ENCODE measurements around the gene TMED7.

The TMED7 gene

DNA sequence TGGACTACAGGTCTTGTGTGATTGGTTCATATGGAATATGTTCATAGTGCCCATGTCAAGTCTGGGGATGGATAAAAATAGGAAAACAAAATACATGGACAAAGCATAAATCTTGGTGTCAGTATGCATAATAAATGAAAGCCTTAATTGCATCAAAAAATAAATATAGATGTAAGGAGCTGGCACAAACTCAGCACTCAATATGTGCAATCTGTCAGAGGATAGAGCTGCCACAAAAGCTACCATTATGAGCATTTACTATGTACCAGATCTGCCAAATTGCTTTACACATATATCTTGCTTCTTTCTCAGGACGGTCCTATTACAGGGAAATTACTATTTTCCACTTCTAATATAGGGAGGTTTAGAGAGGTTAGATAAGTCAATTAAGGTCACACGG is 18.2 kb upstream of the TMED7 start:
- Histone ChIP-seq H3K79me2 (ENCODE audit: insufficient read depth, low read length) (no peaks in the 10 kb centered on the region), H3K4me2 (ENCODE audit: low read length) (no peak overlapping the region), H4K20me1 (ENCODE audit: insufficient read depth, low read length) (no peaks in the 10 kb centered on the region), H3K27ac (ENCODE audit: low read depth, low read length, poor library complexity, severe bottlenecking) (no peak overlapping the region), H2AFZ (ENCODE audit: low read length) (no peak overlapping the region), H3K9me3 (ENCODE audit: low read length) (no peaks in the 10 kb centered on the region), H3K9me2 (ENCODE audit: low read depth, low read length) (no peaks in the 10 kb centered on the region), H3K4me1 (ENCODE audit: insufficient read depth, low read length, severe bottlenecking) (no peaks in the 10 kb centered on the region), H3F3A (ENCODE audit: insufficient read depth, low read length) (no peaks in the 10 kb centered on the region), H3K27me3 (ENCODE audit: insufficient read depth, low read length) (no peaks in the 10 kb centered on the region), H3K4me3 (ENCODE audit: low read depth, low read length, poor library complexity, severe bottlenecking) (no peak overlapping the region), H3K36me3 (ENCODE audit: insufficient read depth, low read length) (no peaks in the 10 kb centered on the region), H3K9ac (ENCODE audit: low read length) (no peak overlapping the region)
- no peak for TF ChIP-seq EZH2 (IDR thresholded peaks at IDR 0.05; ENCODE audit: borderline replicate concordance, low read length)
- TF ChIP-seq, protein P1, sequence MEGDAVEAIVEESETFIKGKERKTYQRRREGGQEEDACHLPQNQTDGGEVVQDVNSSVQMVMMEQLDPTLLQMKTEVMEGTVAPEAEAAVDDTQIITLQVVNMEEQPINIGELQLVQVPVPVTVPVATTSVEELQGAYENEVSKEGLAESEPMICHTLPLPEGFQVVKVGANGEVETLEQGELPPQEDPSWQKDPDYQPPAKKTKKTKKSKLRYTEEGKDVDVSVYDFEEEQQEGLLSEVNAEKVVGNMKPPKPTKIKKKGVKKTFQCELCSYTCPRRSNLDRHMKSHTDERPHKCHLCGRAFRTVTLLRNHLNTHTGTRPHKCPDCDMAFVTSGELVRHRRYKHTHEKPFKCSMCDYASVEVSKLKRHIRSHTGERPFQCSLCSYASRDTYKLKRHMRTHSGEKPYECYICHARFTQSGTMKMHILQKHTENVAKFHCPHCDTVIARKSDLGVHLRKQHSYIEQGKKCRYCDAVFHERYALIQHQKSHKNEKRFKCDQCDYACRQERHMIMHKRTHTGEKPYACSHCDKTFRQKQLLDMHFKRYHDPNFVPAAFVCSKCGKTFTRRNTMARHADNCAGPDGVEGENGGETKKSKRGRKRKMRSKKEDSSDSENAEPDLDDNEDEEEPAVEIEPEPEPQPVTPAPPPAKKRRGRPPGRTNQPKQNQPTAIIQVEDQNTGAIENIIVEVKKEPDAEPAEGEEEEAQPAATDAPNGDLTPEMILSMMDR (IDR thresholded peaks at IDR 0.05; ENCODE audit: low read length) = no peak

DNA sequence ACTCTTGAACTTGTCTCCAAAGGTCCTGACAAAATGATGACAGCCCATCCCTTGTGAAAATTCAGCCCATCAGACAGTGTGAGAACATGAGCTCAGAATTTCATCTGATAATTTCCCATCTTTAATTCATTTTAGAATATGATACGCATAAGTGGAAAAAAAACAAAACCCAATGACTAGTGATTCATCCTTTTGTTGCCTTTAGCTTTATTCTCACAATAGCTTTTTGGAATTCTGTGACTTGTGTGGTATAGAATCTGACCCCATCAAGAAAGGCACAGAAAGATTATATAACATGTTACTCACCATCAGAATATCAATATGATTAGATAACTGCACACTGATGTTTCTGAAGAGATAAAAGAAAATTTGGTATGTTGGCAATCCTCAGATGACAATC is 16.1 kb upstream of the TMED7 start:
- no peaks in the 10 kb centered on the region for H4K20me1 ChIP-seq (ENCODE audit: insufficient read depth, low read length)
- no peaks in the 10 kb centered on the region for H3K36me3 ChIP-seq (ENCODE audit: insufficient read depth, low read length)
- no peaks in the 10 kb centered on the region for H3K9me3 ChIP-seq (ENCODE audit: low read length)
- no peak overlapping the region for H3K4me3 ChIP-seq (ENCODE audit: low read depth, low read length, poor library complexity, severe bottlenecking)
- TF ChIP-seq, protein P1 (IDR thresholded peaks at IDR 0.05; ENCODE audit: low read length) = no peak
- TF ChIP-seq EZH2 (IDR thresholded peaks at IDR 0.05; ENCODE audit: borderline replicate concordance, low read length) = no peak
- H3K27me3 ChIP-seq (ENCODE audit: insufficient read depth, low read length) = no peaks in the 10 kb centered on the region
- no peaks in the 10 kb centered on the region for H3K4me1 ChIP-seq (ENCODE audit: insufficient read depth, low read length, severe bottlenecking)
- H3K9ac ChIP-seq (ENCODE audit: low read length) = no peak overlapping the region
- no peaks in the 10 kb centered on the region for H3K9me2 ChIP-seq (ENCODE audit: low read depth, low read length)
- H3K27ac ChIP-seq (ENCODE audit: low read depth, low read length, poor library complexity, severe bottlenecking) = no peak overlapping the region
- no peaks in the 10 kb centered on the region for H3K79me2 ChIP-seq (ENCODE audit: insufficient read depth, low read length)
- H3K4me2 ChIP-seq (ENCODE audit: low read length) = no peak overlapping the region
- no peaks in the 10 kb centered on the region for H3F3A ChIP-seq (ENCODE audit: insufficient read depth, low read length)
- no peak overlapping the region for H2AFZ ChIP-seq (ENCODE audit: low read length)

GRCh38 chr5:115640274-115640673 is 14.4 kb upstream of the TMED7 start:
- Histone ChIP-seq H3K27me3 (ENCODE audit: insufficient read depth, low read length) (peaks cover 2% of the 10 kb centered on the region; the same call in 1 of the 2 replicates), H2AFZ (ENCODE audit: low read length) (no peak overlapping the region), H3K9ac (ENCODE audit: low read length) (no peak overlapping the region), H3K9me2 (ENCODE audit: low read depth, low read length) (no peaks in the 10 kb centered on the region), H3K9me3 (ENCODE audit: low read length) (no peaks in the 10 kb centered on the region), H3K36me3 (ENCODE audit: insufficient read depth, low read length) (no peaks in the 10 kb centered on the region), H3K79me2 (ENCODE audit: insufficient read depth, low read length) (no peaks in the 10 kb centered on the region), H3F3A (ENCODE audit: insufficient read depth, low read length) (no peaks in the 10 kb centered on the region), H3K4me1 (ENCODE audit: insufficient read depth, low read length, severe bottlenecking) (no peaks in the 10 kb centered on the region), H4K20me1 (ENCODE audit: insufficient read depth, low read length) (no peaks in the 10 kb centered on the region), H3K27ac (ENCODE audit: low read depth, low read length, poor library complexity, severe bottlenecking) (no peak overlapping the region), H3K4me2 (ENCODE audit: low read length) (no peak overlapping the region), H3K4me3 (ENCODE audit: low read depth, low read length, poor library complexity, severe bottlenecking) (no peak overlapping the region)
- no peak for TF ChIP-seq EZH2 (IDR thresholded peaks at IDR 0.05; ENCODE audit: borderline replicate concordance, low read length)
- TF ChIP-seq, protein P1 (IDR thresholded peaks at IDR 0.05; ENCODE audit: low read length) = no peak
